GM12878 (cell line): ENCODE measurements around the gene SLC4A2. TPM values are rescaled to one million over a fixed set of nuclear protein-coding genes. Genes with fewer than 3 reads are reported as not detected.

Source experiments
- ATF7 ChIP-seq: fragments of 450-650 bp; IDR thresholded peaks from 2 replicates; pipeline ENCODE4 v1.6.1; 2016; ENCODE audit warnings: low read depth, mild to moderate bottlenecking
- CREM ChIP-seq: IDR thresholded peaks from 2 replicates; pipeline ENCODE4 v1.6.1; 2014; ENCODE audit warnings: antibody characterized with exemption, low read depth
- EZH2 ChIP-seq: IDR thresholded peaks from 2 replicates; pipeline ENCODE4 v1.6.1; 2012; ENCODE audit warnings: low read depth, mild to moderate bottlenecking, control low read depth, inconsistent platforms, low read length, borderline replicate concordance; ENCODE audit not compliant: control insufficient read depth
- IRF4 ChIP-seq: IDR thresholded peaks from 2 replicates; pipeline ENCODE4 v1.6.1; 2011; ENCODE audit warnings: low read depth, low read length
- KLF5 ChIP-seq: fragments of 450-650 bp; IDR thresholded peaks from 2 replicates; pipeline ENCODE4 v1.6.1; 2014; ENCODE audit warnings: mild to moderate bottlenecking; ENCODE audit not compliant: partially characterized antibody
- NKRF ChIP-seq: fragments of 450-650 bp; conservative IDR thresholded peaks from 2 replicates; pipeline ENCODE4 v1.6.1; 2017; ENCODE audit warnings: mild to moderate bottlenecking, moderate library complexity
- NR2F1 ChIP-seq: fragments of 450-650 bp; conservative IDR thresholded peaks from 2 replicates; pipeline ENCODE4 v1.6.1; 2017; ENCODE audit warnings: mild to moderate bottlenecking
- PAX8 ChIP-seq: fragments of 450-650 bp; IDR thresholded peaks from 2 replicates; pipeline ENCODE4 v1.6.1; 2017; ENCODE audit warnings: mild to moderate bottlenecking, moderate library complexity
- PKNOX1 ChIP-seq: fragments of 450-650 bp; IDR thresholded peaks from 2 replicates; pipeline ENCODE4 v1.6.1; 2016; ENCODE audit warnings: mild to moderate bottlenecking
- RELA ChIP-seq: fragments of 450-650 bp; IDR thresholded peaks from 2 replicates; pipeline ENCODE4 v1.8.0; 2014; ENCODE audit warnings: borderline replicate concordance; ENCODE audit not compliant: partially characterized antibody
- TARDBP ChIP-seq: IDR thresholded peaks from 2 replicates; pipeline ENCODE4 v1.6.1; 2016; ENCODE audit warnings: borderline replicate concordance
- ZNF207 ChIP-seq: fragments of 450-650 bp; IDR thresholded peaks from 2 replicates; pipeline ENCODE4 v1.6.1; 2014; ENCODE audit warnings: antibody characterized with exemption, mild to moderate bottlenecking, borderline replicate concordance
- polyA plus RNA-seq, 11 experiments: library from polyadenylated mRNA; depleted of rRNA in 4 of 11; unstranded in 6 of 11; stranded (reverse) in 5 of 11; fragments of >200 nt; fragmentation: Nextera tagmentation in 4 of 11; fragmentation: Illumina TruSeq in 1 of 11; extraction: Ambion mirVana in 4 of 11; extraction: Trizol in 1 of 11; gene quantifications; 1 replicate in 1 of 11; 2 replicates in 10 of 11; pipeline versions ENCODE4 v1.2.1 to v1.2.3, GENCODE V29; 2011 to 2016; ENCODE audit warnings: inconsistent platforms in 2 of 11, missing spikeins in 2 of 11, low read depth in 1 of 11
- total RNA-seq, 4 experiments: library from RNA; depleted of rRNA in 3 of 4; stranded (reverse); fragments of >200 nt in 3 of 4; fragmentation: Illumina TruSeq in 1 of 4; extraction: Trizol in 1 of 4; gene quantifications; 2 replicates each; pipeline versions ENCODE4 v1.2.1 to v1.2.3, GENCODE V29; 2013 to 2021
- TF ChIP-seq, protein P1 (sequence below): fragments of 450-650 bp; IDR thresholded peaks from 2 replicates; pipeline ENCODE4 v1.6.1; 2017; ENCODE audit warnings: antibody characterized with exemption, mild to moderate bottlenecking, moderate library complexity
- TF ChIP-seq, protein P2 (sequence below): fragments of 450-650 bp; formaldehyde crosslinking; IDR thresholded peaks from 2 replicates; pipeline ENCODE4 v1.4.0; 2020; ENCODE audit warnings: mild to moderate bottlenecking, moderate library complexity
- TF ChIP-seq, protein P3 (sequence below): IDR thresholded peaks from 2 replicates; pipeline ENCODE4 v1.6.1; 2012; ENCODE audit warnings: mild to moderate bottlenecking, low read depth, low read length

SLC4A2 gene
- total and polyA plus RNA-seq, 10 of the 15 experiments (the other 5 are each of a cell fraction or from before 2014, with no cell fraction given): 2.7 to 78.6 (median 30.1) TPM

- TF ChIP-seq, protein P1, sequence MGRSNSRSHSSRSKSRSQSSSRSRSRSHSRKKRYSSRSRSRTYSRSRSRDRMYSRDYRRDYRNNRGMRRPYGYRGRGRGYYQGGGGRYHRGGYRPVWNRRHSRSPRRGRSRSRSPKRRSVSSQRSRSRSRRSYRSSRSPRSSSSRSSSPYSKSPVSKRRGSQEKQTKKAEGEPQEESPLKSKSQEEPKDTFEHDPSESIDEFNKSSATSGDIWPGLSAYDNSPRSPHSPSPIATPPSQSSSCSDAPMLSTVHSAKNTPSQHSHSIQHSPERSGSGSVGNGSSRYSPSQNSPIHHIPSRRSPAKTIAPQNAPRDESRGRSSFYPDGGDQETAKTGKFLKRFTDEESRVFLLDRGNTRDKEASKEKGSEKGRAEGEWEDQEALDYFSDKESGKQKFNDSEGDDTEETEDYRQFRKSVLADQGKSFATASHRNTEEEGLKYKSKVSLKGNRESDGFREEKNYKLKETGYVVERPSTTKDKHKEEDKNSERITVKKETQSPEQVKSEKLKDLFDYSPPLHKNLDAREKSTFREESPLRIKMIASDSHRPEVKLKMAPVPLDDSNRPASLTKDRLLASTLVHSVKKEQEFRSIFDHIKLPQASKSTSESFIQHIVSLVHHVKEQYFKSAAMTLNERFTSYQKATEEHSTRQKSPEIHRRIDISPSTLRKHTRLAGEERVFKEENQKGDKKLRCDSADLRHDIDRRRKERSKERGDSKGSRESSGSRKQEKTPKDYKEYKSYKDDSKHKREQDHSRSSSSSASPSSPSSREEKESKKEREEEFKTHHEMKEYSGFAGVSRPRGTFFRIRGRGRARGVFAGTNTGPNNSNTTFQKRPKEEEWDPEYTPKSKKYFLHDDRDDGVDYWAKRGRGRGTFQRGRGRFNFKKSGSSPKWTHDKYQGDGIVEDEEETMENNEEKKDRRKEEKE: no peak
- TF ChIP-seq PKNOX1 (no peak), ATF7 (no peak), TARDBP (no peak), RELA (no peak), CREM (peak; percentile 91), IRF4 (no peak), KLF5 (no peak), ZNF207 (peak; percentile 41; the same call in 1 of the 2 replicates), NR2F1 (no peak), NKRF (no peak), EZH2 (no peak), PAX8 (no peak)
- TF ChIP-seq, protein P2, sequence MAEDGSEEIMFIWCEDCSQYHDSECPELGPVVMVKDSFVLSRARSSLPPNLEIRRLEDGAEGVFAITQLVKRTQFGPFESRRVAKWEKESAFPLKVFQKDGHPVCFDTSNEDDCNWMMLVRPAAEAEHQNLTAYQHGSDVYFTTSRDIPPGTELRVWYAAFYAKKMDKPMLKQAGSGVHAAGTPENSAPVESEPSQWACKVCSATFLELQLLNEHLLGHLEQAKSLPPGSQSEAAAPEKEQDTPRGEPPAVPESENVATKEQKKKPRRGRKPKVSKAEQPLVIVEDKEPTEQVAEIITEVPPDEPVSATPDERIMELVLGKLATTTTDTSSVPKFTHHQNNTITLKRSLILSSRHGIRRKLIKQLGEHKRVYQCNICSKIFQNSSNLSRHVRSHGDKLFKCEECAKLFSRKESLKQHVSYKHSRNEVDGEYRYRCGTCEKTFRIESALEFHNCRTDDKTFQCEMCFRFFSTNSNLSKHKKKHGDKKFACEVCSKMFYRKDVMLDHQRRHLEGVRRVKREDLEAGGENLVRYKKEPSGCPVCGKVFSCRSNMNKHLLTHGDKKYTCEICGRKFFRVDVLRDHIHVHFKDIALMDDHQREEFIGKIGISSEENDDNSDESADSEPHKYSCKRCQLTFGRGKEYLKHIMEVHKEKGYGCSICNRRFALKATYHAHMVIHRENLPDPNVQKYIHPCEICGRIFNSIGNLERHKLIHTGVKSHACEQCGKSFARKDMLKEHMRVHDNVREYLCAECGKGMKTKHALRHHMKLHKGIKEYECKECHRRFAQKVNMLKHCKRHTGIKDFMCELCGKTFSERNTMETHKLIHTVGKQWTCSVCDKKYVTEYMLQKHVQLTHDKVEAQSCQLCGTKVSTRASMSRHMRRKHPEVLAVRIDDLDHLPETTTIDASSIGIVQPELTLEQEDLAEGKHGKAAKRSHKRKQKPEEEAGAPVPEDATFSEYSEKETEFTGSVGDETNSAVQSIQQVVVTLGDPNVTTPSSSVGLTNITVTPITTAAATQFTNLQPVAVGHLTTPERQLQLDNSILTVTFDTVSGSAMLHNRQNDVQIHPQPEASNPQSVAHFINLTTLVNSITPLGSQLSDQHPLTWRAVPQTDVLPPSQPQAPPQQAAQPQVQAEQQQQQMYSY (CRISPR knock-in tag): no peak
- TF ChIP-seq, protein P3, sequence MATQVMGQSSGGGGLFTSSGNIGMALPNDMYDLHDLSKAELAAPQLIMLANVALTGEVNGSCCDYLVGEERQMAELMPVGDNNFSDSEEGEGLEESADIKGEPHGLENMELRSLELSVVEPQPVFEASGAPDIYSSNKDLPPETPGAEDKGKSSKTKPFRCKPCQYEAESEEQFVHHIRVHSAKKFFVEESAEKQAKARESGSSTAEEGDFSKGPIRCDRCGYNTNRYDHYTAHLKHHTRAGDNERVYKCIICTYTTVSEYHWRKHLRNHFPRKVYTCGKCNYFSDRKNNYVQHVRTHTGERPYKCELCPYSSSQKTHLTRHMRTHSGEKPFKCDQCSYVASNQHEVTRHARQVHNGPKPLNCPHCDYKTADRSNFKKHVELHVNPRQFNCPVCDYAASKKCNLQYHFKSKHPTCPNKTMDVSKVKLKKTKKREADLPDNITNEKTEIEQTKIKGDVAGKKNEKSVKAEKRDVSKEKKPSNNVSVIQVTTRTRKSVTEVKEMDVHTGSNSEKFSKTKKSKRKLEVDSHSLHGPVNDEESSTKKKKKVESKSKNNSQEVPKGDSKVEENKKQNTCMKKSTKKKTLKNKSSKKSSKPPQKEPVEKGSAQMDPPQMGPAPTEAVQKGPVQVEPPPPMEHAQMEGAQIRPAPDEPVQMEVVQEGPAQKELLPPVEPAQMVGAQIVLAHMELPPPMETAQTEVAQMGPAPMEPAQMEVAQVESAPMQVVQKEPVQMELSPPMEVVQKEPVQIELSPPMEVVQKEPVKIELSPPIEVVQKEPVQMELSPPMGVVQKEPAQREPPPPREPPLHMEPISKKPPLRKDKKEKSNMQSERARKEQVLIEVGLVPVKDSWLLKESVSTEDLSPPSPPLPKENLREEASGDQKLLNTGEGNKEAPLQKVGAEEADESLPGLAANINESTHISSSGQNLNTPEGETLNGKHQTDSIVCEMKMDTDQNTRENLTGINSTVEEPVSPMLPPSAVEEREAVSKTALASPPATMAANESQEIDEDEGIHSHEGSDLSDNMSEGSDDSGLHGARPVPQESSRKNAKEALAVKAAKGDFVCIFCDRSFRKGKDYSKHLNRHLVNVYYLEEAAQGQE: no peak
These were observed 45.5 kb upstream of the SLC4A2 start (continued) for GRCh38 chr7:151013733-151014497.
